HepG2 (cell line): Measurements from ENCODE around the gene CHEK1.

Experiments used
- BORCS8-MEF2B ChIP-seq: sonication (generic); formaldehyde crosslinking; IDR thresholded peaks from 2 replicates; pipeline ENCODE4 v1.8.0; 2022; ENCODE audit warnings: mild to moderate bottlenecking, missing genetic modification reagents
- CHD2 ChIP-seq: IDR thresholded peaks from 2 replicates; pipeline ENCODE4 v1.6.1; 2011; ENCODE audit warnings: low read depth, low read length, improper control_type of control experiment
- HCFC1 ChIP-seq: fragments of 150-350 bp; IDR thresholded peaks from 2 replicates; pipeline ENCODE4 v1.6.1; 2014; ENCODE audit warnings: low read depth, low read length
- IRF9 ChIP-seq: sonication (generic); formaldehyde crosslinking; IDR thresholded peaks from 2 replicates; pipeline ENCODE4 v1.8.0; 2022; ENCODE audit warnings: missing genetic modification reagents, mild to moderate bottlenecking, borderline replicate concordance
- MAF1 ChIP-seq: sonication (generic); formaldehyde crosslinking; IDR thresholded peaks from 2 replicates; pipeline ENCODE4 v1.5.0; 2020; ENCODE audit warnings: missing genetic modification reagents, borderline replicate concordance
- MAX ChIP-seq: IDR thresholded peaks from 2 replicates; pipeline ENCODE4 v1.6.1; 2012; ENCODE audit warnings: inconsistent platforms
- PAX8 ChIP-seq: sonication (generic); formaldehyde crosslinking; IDR thresholded peaks from 2 replicates; pipeline ENCODE4 v1.8.0; 2022; ENCODE audit warnings: mild to moderate bottlenecking, missing genetic modification reagents, borderline replicate concordance
- POLR2AphosphoS5 ChIP-seq: IDR thresholded peaks from 2 replicates; pipeline ENCODE4 v1.6.1; 2012; ENCODE audit warnings: low read depth, low read length
- SMARCC2 ChIP-seq: fragments of 450-650 bp; IDR thresholded peaks from 2 replicates; pipeline ENCODE4 v1.6.1; 2017; ENCODE audit warnings: antibody characterized with exemption, mild to moderate bottlenecking
- USF2 ChIP-seq, 2 experiments: sonication (generic) in 1 of 2; formaldehyde crosslinking in 1 of 2; IDR thresholded peaks; 2 replicates each; pipeline versions ENCODE4 v1.5.1 to v1.6.1; 2011 to 2020; ENCODE audit warnings: borderline replicate concordance in 1 of 2, low read depth in 1 of 2, low read length in 1 of 2, mild to moderate bottlenecking in 1 of 2, missing genetic modification reagents in 1 of 2, moderate library complexity in 1 of 2
- ZNF205 ChIP-seq: IDR thresholded peaks from 2 replicates; pipeline ENCODE4 v1.6.1; 2018; ENCODE audit warnings: missing biosample characterization, missing genetic modification reagents
- ZNF280D ChIP-seq: sonication (generic); formaldehyde crosslinking; IDR thresholded peaks from 2 replicates; pipeline ENCODE4 v1.5.1; 2020; ENCODE audit warnings: mild to moderate bottlenecking, missing genetic modification reagents
- ZNF484 ChIP-seq: sonication (generic); formaldehyde crosslinking; IDR thresholded peaks from 2 replicates; pipeline ENCODE4 v1.5.1; 2020; ENCODE audit warnings: mild to moderate bottlenecking, low read depth, missing genetic modification reagents, borderline replicate concordance

- TF ChIP-seq BORCS8-MEF2B (CRISPR knock-in tag) = peak; percentile 24; the same call in 1 of the 2 replicates
- no peak for TF ChIP-seq ZNF484 (CRISPR knock-in tag)
- TF ChIP-seq HCFC1 = no peak
- no peak for TF ChIP-seq ZNF205 (CRISPR knock-in tag)
- no peak for TF ChIP-seq USF2 (IDR thresholded peaks at IDR 0.05; ENCODE audit: low read depth, low read length)
- TF ChIP-seq USF2 (CRISPR knock-in tag; IDR thresholded peaks at IDR 0.05; ENCODE audit: borderline replicate concordance) = no peak
- TF ChIP-seq SMARCC2 = no peak
- no peak for TF ChIP-seq MAF1 (CRISPR knock-in tag)
- no peak for TF ChIP-seq POLR2AphosphoS5
- no peak for TF ChIP-seq ZNF280D (CRISPR knock-in tag)
- TF ChIP-seq IRF9 (CRISPR knock-in tag) = no peak
- TF ChIP-seq CHD2 = no peak
- TF ChIP-seq PAX8 (CRISPR knock-in tag) = no peak
- 0 out of 2 replicates have a peak, but pooled peaks have one; percentile 32 for TF ChIP-seq MAX
These were observed 33.2 kb upstream of the CHEK1 start for GRCh38 chr11:125591649-125592304.
